ENCODE measurements around the gene ATOH8.
A peak's percentile ranks its signal among the peaks of the same experiment; 100 is the strongest.

ATOH8 gene

DNA sequence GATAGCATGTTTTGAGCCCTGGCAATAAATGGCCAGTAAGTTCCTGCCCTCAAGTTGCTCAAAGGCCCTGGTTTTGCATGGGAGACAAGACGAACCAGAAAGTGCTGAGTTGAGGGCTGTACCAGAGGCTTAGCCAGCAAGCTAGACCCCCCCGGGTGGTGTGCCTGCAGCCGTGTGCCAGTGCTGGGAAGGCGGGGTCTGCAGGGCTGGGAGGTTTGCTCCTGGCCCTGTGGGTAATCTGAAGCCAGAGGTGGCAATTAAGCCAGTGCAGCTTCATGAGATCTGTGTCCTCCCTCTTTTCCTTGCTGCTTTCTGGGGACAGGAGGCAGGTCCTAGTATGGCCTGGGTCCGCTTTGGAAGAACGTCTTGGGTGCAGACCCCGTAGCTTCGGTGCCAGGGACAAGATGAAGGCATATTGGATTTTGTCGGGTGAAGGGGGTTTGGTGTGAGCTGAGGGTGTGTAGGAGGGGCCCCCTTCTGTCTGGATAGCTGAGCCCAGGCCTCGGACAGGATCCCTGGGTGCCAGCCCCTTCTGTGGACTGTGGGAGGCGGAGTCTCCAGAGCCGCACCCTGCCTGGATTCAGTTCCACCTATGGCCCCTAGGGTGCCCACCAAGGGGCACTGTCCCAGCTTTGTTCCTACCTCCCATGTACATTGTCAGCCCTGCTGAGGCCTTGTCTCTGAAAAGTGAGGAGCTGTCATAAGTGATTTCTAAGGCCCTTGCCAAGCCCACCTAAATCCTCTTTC, 15.6 kb downstream of the ATOH8 start:
- no peak for DNase-seq
- TF ChIP-seq, protein P1, sequence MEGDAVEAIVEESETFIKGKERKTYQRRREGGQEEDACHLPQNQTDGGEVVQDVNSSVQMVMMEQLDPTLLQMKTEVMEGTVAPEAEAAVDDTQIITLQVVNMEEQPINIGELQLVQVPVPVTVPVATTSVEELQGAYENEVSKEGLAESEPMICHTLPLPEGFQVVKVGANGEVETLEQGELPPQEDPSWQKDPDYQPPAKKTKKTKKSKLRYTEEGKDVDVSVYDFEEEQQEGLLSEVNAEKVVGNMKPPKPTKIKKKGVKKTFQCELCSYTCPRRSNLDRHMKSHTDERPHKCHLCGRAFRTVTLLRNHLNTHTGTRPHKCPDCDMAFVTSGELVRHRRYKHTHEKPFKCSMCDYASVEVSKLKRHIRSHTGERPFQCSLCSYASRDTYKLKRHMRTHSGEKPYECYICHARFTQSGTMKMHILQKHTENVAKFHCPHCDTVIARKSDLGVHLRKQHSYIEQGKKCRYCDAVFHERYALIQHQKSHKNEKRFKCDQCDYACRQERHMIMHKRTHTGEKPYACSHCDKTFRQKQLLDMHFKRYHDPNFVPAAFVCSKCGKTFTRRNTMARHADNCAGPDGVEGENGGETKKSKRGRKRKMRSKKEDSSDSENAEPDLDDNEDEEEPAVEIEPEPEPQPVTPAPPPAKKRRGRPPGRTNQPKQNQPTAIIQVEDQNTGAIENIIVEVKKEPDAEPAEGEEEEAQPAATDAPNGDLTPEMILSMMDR (IDR thresholded peaks at IDR 0.05; ENCODE audit: low read depth, low read length, missing control alignments), result peak; percentile 63
- Histone ChIP-seq H3K27ac (no peak overlapping the region), H3K27me3 (replicated peaks) (no peaks in the 10 kb centered on the region), H3K4me3 (ENCODE audit: low read depth, low read length) (no peak overlapping the region), H3K36me3 (replicated peaks) (no peaks in the 10 kb centered on the region)
- in situ Hi-C loops (cut with HindIII; ENCODE audit: low pct_ligation_motif_present, low sequenced_read_pairs), result no loop called here

GRCh38 chr2:85769983-85770362, 16.2 kb downstream of the ATOH8 start:
- H3K27me3 ChIP-seq (replicated peaks), result no peaks in the 10 kb centered on the region

DNA sequence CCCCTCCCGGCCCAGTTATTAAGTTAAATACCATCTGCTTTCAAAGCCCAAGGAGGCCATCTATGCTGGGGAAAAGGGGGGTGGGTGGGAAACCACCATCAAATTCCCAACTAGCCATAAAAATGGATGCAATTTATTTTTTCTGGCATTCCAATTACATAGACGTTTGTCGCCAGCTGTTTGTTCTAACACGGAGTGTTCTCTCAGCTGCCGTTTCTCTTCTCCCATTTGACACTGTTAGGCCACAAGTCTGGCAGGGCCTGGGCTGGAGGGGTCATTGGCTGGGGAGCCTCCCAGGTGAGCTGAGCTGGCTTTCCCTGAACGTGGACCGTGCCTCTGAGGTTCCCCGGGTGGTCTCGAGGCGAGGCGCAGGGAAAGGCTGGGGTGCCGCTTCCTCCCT, 16.6 kb downstream of the ATOH8 start:
- Histone ChIP-seq H3K27ac (no peak overlapping the region), H3K36me3 (replicated peaks) (no peaks in the 10 kb centered on the region), H3K27me3 (replicated peaks) (no peaks in the 10 kb centered on the region), H3K4me3 (ENCODE audit: low read depth, low read length) (no peak overlapping the region)
- in situ Hi-C loops (cut with HindIII; ENCODE audit: low pct_ligation_motif_present, low sequenced_read_pairs), result no loop called here
- DNase-seq, result no peak
- TF ChIP-seq, protein P1 (IDR thresholded peaks at IDR 0.05; ENCODE audit: low read depth, low read length, missing control alignments), result no peak

More at GRCh38 chr2:85769983-85770362, 16.2 kb downstream of the ATOH8 start:
- in situ Hi-C loops (cut with HindIII; ENCODE audit: low pct_ligation_motif_present, low sequenced_read_pairs), result no loop called here
- no peak for DNase-seq
- TF ChIP-seq, protein P1 (IDR thresholded peaks at IDR 0.05; ENCODE audit: low read depth, low read length, missing control alignments), result no peak
- H3K27ac ChIP-seq, result no peak overlapping the region
- H3K4me3 ChIP-seq (ENCODE audit: low read depth, low read length), result no peak overlapping the region
- H3K36me3 ChIP-seq (replicated peaks), result no peaks in the 10 kb centered on the region

- Histone ChIP-seq H3K27me3 (replicated peaks) (no peaks in the 10 kb centered on the region), H3K36me3 (replicated peaks) (no peaks in the 10 kb centered on the region)
Observed at GRCh38 chr2:85770786-85771409, 17.1 kb downstream of the ATOH8 start.

GRCh38 chr2:85771486-85771885, 17.7 kb downstream of the ATOH8 start:
- Histone ChIP-seq H3K36me3 (replicated peaks) (no peaks in the 10 kb centered on the region), H3K4me3 (ENCODE audit: low read depth, low read length) (no peak overlapping the region), H3K27ac (peak overlapping the region; percentile 82), H3K27me3 (replicated peaks) (no peaks in the 10 kb centered on the region)
- in situ Hi-C loops (cut with HindIII; ENCODE audit: low pct_ligation_motif_present, low sequenced_read_pairs), result no loop called here
- DNase-seq, result no peak
- TF ChIP-seq, protein P1 (IDR thresholded peaks at IDR 0.05; ENCODE audit: low read depth, low read length, missing control alignments), result no peak

More at GRCh38 chr2:85770786-85771409, 17.1 kb downstream of the ATOH8 start:
- Histone ChIP-seq H3K4me3 (ENCODE audit: low read depth, low read length) (no peak overlapping the region), H3K27ac (no peak overlapping the region)
- DNase-seq, result no peak
- TF ChIP-seq, protein P1 (IDR thresholded peaks at IDR 0.05; ENCODE audit: low read depth, low read length, missing control alignments), result no peak
- in situ Hi-C loops (cut with HindIII; ENCODE audit: low pct_ligation_motif_present, low sequenced_read_pairs), result no loop called here
